IMR-90 (cell line): Measurements from ENCODE around the gene BAZ2B. TPM values are rescaled to one million over a fixed set of nuclear protein-coding genes. Genes with fewer than 3 reads are reported as not detected.
A peak's percentile ranks its signal among the peaks of the same experiment; 100 is the strongest.

Experiments
- ATAC-seq: fragments of 200-7000 bp; cut with Tn5 transposase; 2 replicates; pipeline ENCODE4 v1.9.1; 2020; ENCODE audit warnings: low read depth, mild to moderate bottlenecking, moderate library complexity
- BruUV-seq: library from RNA; stranded (reverse); fragments of 400-500 nt; replicated peaks from 2 replicates; lab custom pipeline; 2021; lab: Mats Ljungman, UMichigan
- CTCF ChIA-PET: fragments of 300-600 bp; formaldehyde crosslinking; extraction: SDS; loops from one replicate; lab custom pipeline; 2021; ENCODE audit warnings: antibody characterized with exemption; lab: Yijun Ruan, JAX
- POLR2A ChIA-PET: fragments of 300-600 bp; sonication (Branson Sonifier 250); formaldehyde crosslinking; loops from one replicate; lab custom pipeline; 2022; ENCODE audit warnings: antibody characterized with exemption; ENCODE audit not compliant: unreplicated experiment; lab: Charles Lee
- DNase-seq: peaks from one replicate; pipeline ENCODE4 v3.0.0; 2013
- H2AFZ ChIP-seq: replicated peaks from 2 replicates; pipeline ENCODE3; 2013; ENCODE audit warnings: low read length, mild to moderate bottlenecking; ENCODE audit not compliant: poor library complexity
- H2AK5ac ChIP-seq: 2 replicates; pipeline ENCODE4 v1.6.1; 2013; ENCODE audit warnings: low read depth, low read length, inconsistent platforms
- H2AK9ac ChIP-seq: replicated peaks from 2 replicates; pipeline ENCODE3; 2013; ENCODE audit warnings: mild to moderate bottlenecking, low read depth, low read length, moderate library complexity; ENCODE audit not compliant: poor library complexity
- H2BK120ac ChIP-seq: 2 replicates; pipeline ENCODE4 v1.6.1; 2013; ENCODE audit warnings: low read depth, low read length, inconsistent platforms
- H2BK15ac ChIP-seq: 3 replicates; pipeline ENCODE4 v1.6.1; 2013; ENCODE audit warnings: low read depth, low read length, inconsistent platforms
- H2BK20ac ChIP-seq: 2 replicates; pipeline ENCODE4 v1.6.1; 2013; ENCODE audit warnings: low read depth, mild to moderate bottlenecking, inconsistent platforms, low read length, moderate library complexity
- H2BK5ac ChIP-seq: 2 replicates; pipeline ENCODE4 v1.6.1; 2013; ENCODE audit warnings: mild to moderate bottlenecking, low read depth, low read length, inconsistent platforms; ENCODE audit not compliant: poor library complexity, severe bottlenecking
- H3K14ac ChIP-seq: replicated peaks from 2 replicates; pipeline ENCODE4 v1.6.1; 2013; ENCODE audit warnings: low read depth, low read length, inconsistent platforms
- H3K18ac ChIP-seq: 2 replicates; pipeline ENCODE4 v1.6.1; 2013; ENCODE audit warnings: low read depth, low read length, control low read depth
- H3K23ac ChIP-seq: 2 replicates; pipeline ENCODE4 v1.6.1; 2013; ENCODE audit warnings: low read depth, low read length, inconsistent platforms
- H3K27ac ChIP-seq: 2 replicates; pipeline ENCODE4 v1.5.1; 2013; ENCODE audit warnings: mild to moderate bottlenecking, control low read depth, low read length; ENCODE audit not compliant: insufficient read depth
- H3K27me3 ChIP-seq: 2 replicates; pipeline ENCODE4 v1.6.1; 2013; ENCODE audit warnings: low read length; ENCODE audit not compliant: control insufficient read depth, insufficient read depth
- H3K36me3 ChIP-seq: 2 replicates; pipeline ENCODE4 v1.6.1; 2013; ENCODE audit warnings: low read length, mixed read lengths; ENCODE audit not compliant: control insufficient read depth, insufficient read depth
- H3K4ac ChIP-seq: 2 replicates; pipeline ENCODE4 v1.6.1; 2013; ENCODE audit warnings: low read depth, low read length, inconsistent platforms
- H3K4me1 ChIP-seq: 2 replicates; pipeline ENCODE4 v1.6.1; 2013; ENCODE audit warnings: low read length, mixed read lengths; ENCODE audit not compliant: control insufficient read depth, insufficient read depth
- H3K4me2 ChIP-seq: 2 replicates; pipeline ENCODE4 v1.6.1; 2013; ENCODE audit warnings: low read depth, mild to moderate bottlenecking, control low read depth, low read length, moderate library complexity
- H3K4me3 ChIP-seq: 2 replicates; pipeline ENCODE4 v1.5.1; 2013; ENCODE audit warnings: low read depth, mild to moderate bottlenecking, control low read depth, low read length, moderate library complexity; ENCODE audit not compliant: insufficient read depth
- H3K56ac ChIP-seq: 2 replicates; pipeline ENCODE4 v1.6.1; 2013; ENCODE audit warnings: low read length, inconsistent platforms; ENCODE audit not compliant: insufficient read depth; ENCODE audit errors: extremely low read depth
- H3K79me1 ChIP-seq, 2 experiments: 2 replicates each; pipeline ENCODE4 v1.6.1; 2013; ENCODE audit warnings: low read length in 2 of 2, inconsistent platforms in 1 of 2, low read depth in 1 of 2
- H3K9ac ChIP-seq: 2 replicates; pipeline ENCODE4 v1.6.1; 2013; ENCODE audit warnings: low read depth, low read length, control low read depth
- H3K9me1 ChIP-seq: 2 replicates; pipeline ENCODE4 v1.6.1; 2013; ENCODE audit warnings: low read length, inconsistent platforms; ENCODE audit not compliant: insufficient read depth
- H3K9me3 ChIP-seq: 2 replicates; pipeline ENCODE4 v1.6.1; 2013; ENCODE audit warnings: low read length; ENCODE audit not compliant: control insufficient read depth, insufficient read depth
- H4K20me1 ChIP-seq: 2 replicates; pipeline ENCODE4 v1.6.1; 2013; ENCODE audit warnings: low read length, inconsistent platforms; ENCODE audit not compliant: insufficient read depth
- H4K5ac ChIP-seq: 2 replicates; pipeline ENCODE4 v1.6.1; 2013; ENCODE audit warnings: mild to moderate bottlenecking, low read depth, low read length, control low read depth
- H4K8ac ChIP-seq, 2 experiments: 2 replicates each; pipeline ENCODE4 v1.6.1; 2013; ENCODE audit warnings: low read depth in 2 of 2, low read length in 2 of 2, control low read depth in 1 of 2, inconsistent platforms in 1 of 2
- H4K91ac ChIP-seq: 2 replicates; pipeline ENCODE4 v1.6.1; 2013; ENCODE audit warnings: low read depth, low read length, inconsistent platforms; ENCODE audit not compliant: insufficient read depth
- CEBPB ChIP-seq: IDR thresholded peaks from 2 replicates; pipeline ENCODE4 v1.6.1; 2012; ENCODE audit warnings: low read depth, low read length, improper control_type of control experiment
- CHD1 ChIP-seq: IDR thresholded peaks from 2 replicates; pipeline ENCODE4 v1.6.1; 2012; ENCODE audit warnings: low read depth, low read length, improper control_type of control experiment
- WGBS, 2 experiments: methylation state at CpG; one replicate each; pipeline versions ENCODE4 v1.1.5 to v1.1.7; 2013; ENCODE audit warnings: missing lambda C conversion rate in 2 of 2; ENCODE audit not compliant: insufficient read length in 1 of 2; ENCODE audit errors: extremely low coverage in 2 of 2; 5-methylcytosine and 5-hydroxymethylcytosine counted together
- dilution Hi-C: fragments of 300-500 bp; cut with HindIII; formaldehyde crosslinking; loops from one replicate; pipeline ENCODE4 v1.14.3; 2018; ENCODE audit warnings: low sequenced_read_pairs; ENCODE audit not compliant: unreplicated experiment
- in situ Hi-C: fragments of 300-500 bp; cut with MboI; formaldehyde crosslinking; loops from 3 replicates; pipeline ENCODE4 v1.14.3; 2019; ENCODE audit warnings: low sequenced_read_pairs, inconsistent platforms, mixed read lengths
- intact Hi-C: fragments of 100-400 bp; cut with micrococcal nuclease; formaldehyde crosslinking; loops from 2 replicates; pipeline ENCODE4 v1.10.0; 2022
- polyA plus RNA-seq, 3 experiments: library from polyadenylated mRNA; depleted of rRNA; stranded (reverse); fragments of >200 nt; gene quantifications; 2 replicates each; pipeline ENCODE4 v1.2.3, GENCODE V29; 2012; ENCODE audit warnings: low replicate concordance in 1 of 3
- total RNA-seq: library from RNA; depleted of rRNA; stranded (reverse); fragments of >200 nt; gene quantifications from 2 replicates; pipeline ENCODE4 v1.2.3, GENCODE V29; 2012

The BAZ2B gene
- total and polyA plus RNA-seq, 2 of the 4 experiments (the other 2 are of a cell fraction), result 8.9 to 42.1 TPM

DNA sequence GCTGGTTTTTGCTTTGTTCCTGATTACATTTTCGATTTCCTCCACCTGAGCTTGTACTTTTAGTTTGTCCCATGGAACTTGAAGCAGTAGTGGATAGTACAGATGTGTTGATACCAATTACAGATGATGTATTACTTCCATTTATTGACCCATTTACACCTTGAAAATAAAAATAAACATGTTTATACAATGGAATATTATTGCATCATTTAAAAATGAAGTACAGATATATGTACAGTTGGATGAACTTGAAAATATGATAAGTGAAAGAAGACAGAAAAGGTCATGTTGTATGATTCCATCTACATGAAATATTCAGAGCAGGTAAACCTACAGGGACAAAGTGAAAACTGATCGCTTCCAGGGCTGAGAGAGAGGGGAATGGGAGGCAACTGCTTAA is 169.5 kb downstream of the BAZ2B start:
- H3K9me3 ChIP-seq, result no peaks in the 10 kb centered on the region
- no peak overlapping the region for H3K18ac ChIP-seq
- ATAC-seq, result no peak
- intact Hi-C loops, result no loop called here
- DNase-seq, result no peak
- no peak overlapping the region for H2AFZ ChIP-seq
- no peaks in the 10 kb centered on the region; a peak in 1 of 4 replicates for H3K79me1 ChIP-seq
- no TSS peak for BruUV-seq
- H2BK120ac ChIP-seq, result no peak overlapping the region
- H4K20me1 ChIP-seq, result no peaks in the 10 kb centered on the region
- no peak overlapping the region for H3K4me2 ChIP-seq
- H2BK15ac ChIP-seq, result no peak overlapping the region
- TF ChIP-seq CEBPB (peak; percentile 10; the same call in 1 of the 2 replicates), CHD1 (no peak)
- no CpG with 5 or more reads among the region's 2 CpGs for WGBS, 2 experiments
- no peaks in the 10 kb centered on the region for H3K9me1 ChIP-seq
- H3K4ac ChIP-seq, result no peak overlapping the region
- H2BK5ac ChIP-seq, result no peak overlapping the region
- H3K56ac ChIP-seq, result no peak overlapping the region
- POLR2A ChIA-PET, result no interaction called here
- CTCF ChIA-PET, result no interaction called here
- no peak overlapping the region for H2AK5ac ChIP-seq
- H2AK9ac ChIP-seq, result no peak overlapping the region
- dilution Hi-C loops, result no loop called here
- H3K14ac ChIP-seq, result no peak overlapping the region
- peaks cover 24% of the 10 kb centered on the region for H3K36me3 ChIP-seq
- H4K8ac ChIP-seq, result no peak overlapping the region
- no peak overlapping the region for H3K4me3 ChIP-seq
- H3K4me1 ChIP-seq, result peaks cover 2% of the 10 kb centered on the region; the same call in 1 of the 2 replicates
- H3K27ac ChIP-seq, result no peak overlapping the region
- in situ Hi-C loops, result no loop called here
- no peaks in the 10 kb centered on the region for H3K27me3 ChIP-seq
- H3K9ac ChIP-seq, result no peak overlapping the region
- H4K5ac ChIP-seq, result no peak overlapping the region
- H2BK20ac ChIP-seq, result no peak overlapping the region
- no peak overlapping the region for H3K23ac ChIP-seq
- no peak overlapping the region for H4K91ac ChIP-seq
